ENCODE measurements around the gene UBAC2. TPM values are rescaled to one million over a fixed set of nuclear protein-coding genes. Genes with fewer than 3 reads are reported as not detected.

UBAC2 gene
- total and polyA plus RNA-seq, 2 of the 8 experiments (the other 6 are each of a cell fraction or from before 2014, with no cell fraction given) = 75.9 to 76.9 TPM

DNA sequence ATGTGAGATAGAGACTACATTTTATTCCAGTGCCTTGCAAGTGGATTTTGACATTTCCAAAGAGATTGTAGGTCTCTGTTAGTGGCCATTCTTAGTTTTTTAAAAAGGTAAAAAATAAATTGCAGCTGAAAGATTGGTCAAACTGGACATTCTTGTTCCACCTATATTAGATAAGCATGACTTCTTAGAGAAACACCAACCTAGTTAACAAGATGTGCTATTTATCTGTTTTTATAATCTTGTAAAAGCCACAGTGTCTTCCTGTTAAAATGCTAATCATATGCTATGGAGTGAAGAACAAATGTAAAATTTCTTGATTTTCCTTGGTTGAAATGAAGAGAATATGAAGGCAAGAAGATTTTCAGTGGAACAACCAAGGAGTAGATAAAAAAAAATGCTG, 140.0 kb downstream of the UBAC2 start:
- H3K4me3 ChIP-seq (ENCODE audit: extremely low read depth in 1 of 4, insufficient read depth in 2 of 4, low read depth in 3 of 4, low read length in 4 of 4) = no peak overlapping the region
- H4K20me1 ChIP-seq (replicated peaks in 1 of 2; ENCODE audit: control insufficient read depth in 1 of 2, insufficient read depth in 2 of 2, low read length in 2 of 2) = peaks cover 0 to 6% of the 10 kb centered on the region in 2 experiments
- no peak overlapping the region for H3K23ac ChIP-seq (ENCODE audit: insufficient read length)
- H3K4me2 ChIP-seq (ENCODE audit: insufficient read depth in 1 of 2, low read depth in 2 of 2, low read length in 2 of 2) = no peak overlapping the region
- no peak overlapping the region for H2BK120ac ChIP-seq (replicated peaks; ENCODE audit: low read depth, low read length)
- H3K36me3 ChIP-seq (ENCODE audit: control insufficient read depth in 2 of 4, insufficient read depth in 4 of 4, low read length in 3 of 4) = peaks cover 2 to 20% (median 7%) of the 10 kb centered on the region in 4 experiments; a peak in 5 of 8 replicates
- no peak overlapping the region for H4K5ac ChIP-seq (ENCODE audit: insufficient read length, low read depth, low read length)
- H3K79me1 ChIP-seq (ENCODE audit: low read depth, low read length) = no peaks in the 10 kb centered on the region; the same call in 1 of the 2 replicates
- no peak overlapping the region for H3K14ac ChIP-seq (ENCODE audit: insufficient read length)
- no peaks in the 10 kb centered on the region for H3K23me2 ChIP-seq (ENCODE audit: low read depth, low read length)
- H3K79me2 ChIP-seq (ENCODE audit: control insufficient read depth in 1 of 2, insufficient read depth in 2 of 2, low read length in 2 of 2) = no peaks in the 10 kb centered on the region
- H3K27ac ChIP-seq (ENCODE audit: low read depth, low read length) = no peak overlapping the region
- ChIA-PET CTCF (ENCODE audit: partially characterized antibody) (interaction anchor here (1.4 kb wide), 1 partner anchor 12 kb away, joined by 3 read pairs; no protein-coding TSS in a partner anchor), POLR2A (ENCODE audit: partially characterized antibody) (no interaction called here)
- no peak overlapping the region for H3K9ac ChIP-seq (replicated peaks in 1 of 4; ENCODE audit: extremely low read depth in 1 of 4, low read depth in 3 of 4, low read length in 3 of 4)
- no peak overlapping the region for H3K4ac ChIP-seq (replicated peaks; ENCODE audit: insufficient read length, low read depth, low read length)
- peaks cover 0 to 3% (median 1%) of the 10 kb centered on the region in 4 experiments; a peak in 2 of 7 replicates for H3K4me1 ChIP-seq (replicated peaks in 1 of 4; ENCODE audit: control insufficient read depth in 3 of 4, insufficient read depth in 4 of 4, low read length in 3 of 4)
- no peak overlapping the region for H4K91ac ChIP-seq (replicated peaks; ENCODE audit: insufficient read length, low read length)
- H2AK5ac ChIP-seq (ENCODE audit: low read depth, low read length) = no peak overlapping the region
- no peak overlapping the region for H2BK15ac ChIP-seq (ENCODE audit: low read length)
- H2BK5ac ChIP-seq (ENCODE audit: low read depth, low read length) = no peak overlapping the region
- no peak overlapping the region for H3K56ac ChIP-seq (replicated peaks; ENCODE audit: insufficient read length, low read depth, low read length)
- H2AFZ ChIP-seq (ENCODE audit: low read length) = no peak overlapping the region
- H2BK20ac ChIP-seq (ENCODE audit: low read length) = no peak overlapping the region
- H3K27me3 ChIP-seq (replicated peaks in 1 of 4; ENCODE audit: control insufficient read depth in 3 of 4, extremely low read depth in 1 of 4, insufficient read depth in 3 of 4, low read length in 3 of 4) = no peaks in the 10 kb centered on the region
- FAIRE-seq = no peak
- H4K8ac ChIP-seq (ENCODE audit: extremely low read depth, insufficient read depth, low read length) = no peak overlapping the region
- DNase-seq (ENCODE audit: low read depth in 1 of 2, low spot score in 2 of 2) = no peak
- H3K9me3 ChIP-seq (ENCODE audit: insufficient read depth in 2 of 2, low read depth in 1 of 2, low read length in 1 of 2) = no peaks in the 10 kb centered on the region
- H3K18ac ChIP-seq (ENCODE audit: extremely low read depth, low read length) = no peak overlapping the region
- no peak overlapping the region for H2BK12ac ChIP-seq (ENCODE audit: low read depth, low read length)
- TF ChIP-seq SP4 (IDR thresholded peaks at IDR 0.05; ENCODE audit: low read length) (no peak), PHF8 (conservative IDR thresholded peaks at IDR 0.05; ENCODE audit: low read depth, low read length) (no peak), MAFK (IDR thresholded peaks at IDR 0.05; ENCODE audit: low read depth, low read length) (no peak), JUN (IDR thresholded peaks at IDR 0.05; ENCODE audit: low read depth, low read length) (no peak), EP300 (IDR thresholded peaks at IDR 0.05; ENCODE audit: borderline replicate concordance in 1 of 2, low read depth in 2 of 2, low read length in 2 of 2) (no peak), SP2 (IDR thresholded peaks at IDR 0.05; ENCODE audit: low read length) (no peak), GTF2F1 (IDR thresholded peaks at IDR 0.05; ENCODE audit: borderline replicate concordance, low read depth, low read length) (no peak), JUND (IDR thresholded peaks at IDR 0.05; ENCODE audit: low read length) (no peak), BCL11A (IDR thresholded peaks at IDR 0.05; ENCODE audit: low read depth in 2 of 2, low read length in 2 of 2) (no peak), ASH2L (IDR thresholded peaks at IDR 0.05; ENCODE audit: low read length) (no peak), SIRT6 (IDR thresholded peaks at IDR 0.05; ENCODE audit: low read length) (no peak), KDM5A (IDR thresholded peaks at IDR 0.05; ENCODE audit: low read length) (no peak), YY1 (IDR thresholded peaks at IDR 0.05; ENCODE audit: low read depth, low read length) (no peak), CBX8 (IDR thresholded peaks at IDR 0.05; ENCODE audit: borderline replicate concordance, low read depth, low read length) (no peak), EGR1 (IDR thresholded peaks at IDR 0.05; ENCODE audit: borderline replicate concordance, low read depth, low read length) (no peak), RFX5 (IDR thresholded peaks at IDR 0.05; ENCODE audit: borderline replicate concordance, low read depth, low read length) (no peak), SP1 (IDR thresholded peaks at IDR 0.05; ENCODE audit: low read depth, low read length) (no peak)
